HUES64 (cell line): ENCODE results near the gene SNX8.

Experiments
- H3K27ac ChIP-seq: 2 replicates; pipeline ENCODE4 v1.7.0; 2013; ENCODE audit warnings: low read depth, low read length, inconsistent platforms
- H3K27me3 ChIP-seq: 2 replicates; pipeline ENCODE4 v1.6.1; 2013; ENCODE audit warnings: mild to moderate bottlenecking, low read length; ENCODE audit not compliant: insufficient read depth
- H3K36me3 ChIP-seq: 2 replicates; pipeline ENCODE4 v1.6.1; 2013; ENCODE audit warnings: mild to moderate bottlenecking, low read length; ENCODE audit not compliant: insufficient read depth
- H3K4me1 ChIP-seq: 2 replicates; pipeline ENCODE4 v1.6.1; 2013; ENCODE audit warnings: mild to moderate bottlenecking, low read length, moderate library complexity; ENCODE audit not compliant: insufficient read depth
- H3K4me3 ChIP-seq: 2 replicates; pipeline ENCODE4 v1.5.1; 2013; ENCODE audit warnings: mild to moderate bottlenecking, low read length, moderate library complexity
- H3K9ac ChIP-seq: 2 replicates; pipeline ENCODE4 v1.6.1; 2013; ENCODE audit warnings: mild to moderate bottlenecking, low read depth, low read length
- H3K9me3 ChIP-seq: 2 replicates; pipeline ENCODE4 v1.6.1; 2013; ENCODE audit warnings: low read depth, low read length; ENCODE audit not compliant: insufficient read depth
- WGBS: fragments of 150-250, 120-280 bp; methylation state at CpG from one replicate; pipeline ENCODE4 v1.1.7; 2013; ENCODE audit warnings: missing lambda C conversion rate; 5-methylcytosine and 5-hydroxymethylcytosine counted together

The SNX8 gene

GRCh38 chr7:2251381-2251780 is 62.9 kb downstream of the SNX8 start:
- Histone ChIP-seq H3K27ac (no peak overlapping the region), H3K4me1 (no peaks in the 10 kb centered on the region), H3K9ac (no peak overlapping the region), H3K4me3 (no peak overlapping the region), H3K36me3 (peaks cover 27% of the 10 kb centered on the region), H3K9me3 (no peaks in the 10 kb centered on the region), H3K27me3 (no peaks in the 10 kb centered on the region)
- 92% methylated on average over 9 of the region's 10 CpGs for WGBS

DNA sequence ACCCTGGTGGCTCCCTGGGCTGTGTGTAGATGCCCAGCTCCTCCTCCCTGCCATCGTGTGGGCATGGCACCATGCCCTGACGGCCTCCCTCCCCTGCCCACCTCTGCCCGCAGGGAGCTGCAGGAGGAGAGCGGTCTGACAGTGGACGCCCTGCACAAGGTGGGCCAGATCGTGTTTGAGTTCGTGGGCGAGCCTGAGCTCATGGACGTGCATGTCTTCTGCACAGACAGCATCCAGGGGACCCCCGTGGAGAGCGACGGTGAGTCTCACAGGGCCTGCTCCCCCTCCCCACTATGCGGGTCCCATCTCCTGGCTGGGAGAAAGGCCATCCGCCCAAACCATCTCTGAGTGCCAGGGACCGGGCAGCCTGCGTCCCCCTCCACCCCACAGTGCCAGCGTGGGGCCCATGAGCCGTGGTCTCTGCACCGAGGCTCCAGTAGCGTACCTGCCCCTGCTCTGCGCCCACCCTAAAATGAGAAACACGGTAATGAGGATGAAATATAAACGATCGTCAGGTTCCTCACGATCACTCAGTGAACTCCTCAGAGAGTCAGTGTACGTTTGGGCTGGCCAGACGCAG is 64.4 kb downstream of the SNX8 start:
- no peaks in the 10 kb centered on the region for H3K9me3 ChIP-seq
- H3K4me1 ChIP-seq, result no peaks in the 10 kb centered on the region
- no peak overlapping the region for H3K27ac ChIP-seq
- WGBS, result 90% methylated on average over 27 of the region's 27 CpGs
- no peaks in the 10 kb centered on the region for H3K27me3 ChIP-seq
- no peak overlapping the region for H3K9ac ChIP-seq
- H3K4me3 ChIP-seq, result no peak overlapping the region
- peaks cover 29% of the 10 kb centered on the region for H3K36me3 ChIP-seq

DNA sequence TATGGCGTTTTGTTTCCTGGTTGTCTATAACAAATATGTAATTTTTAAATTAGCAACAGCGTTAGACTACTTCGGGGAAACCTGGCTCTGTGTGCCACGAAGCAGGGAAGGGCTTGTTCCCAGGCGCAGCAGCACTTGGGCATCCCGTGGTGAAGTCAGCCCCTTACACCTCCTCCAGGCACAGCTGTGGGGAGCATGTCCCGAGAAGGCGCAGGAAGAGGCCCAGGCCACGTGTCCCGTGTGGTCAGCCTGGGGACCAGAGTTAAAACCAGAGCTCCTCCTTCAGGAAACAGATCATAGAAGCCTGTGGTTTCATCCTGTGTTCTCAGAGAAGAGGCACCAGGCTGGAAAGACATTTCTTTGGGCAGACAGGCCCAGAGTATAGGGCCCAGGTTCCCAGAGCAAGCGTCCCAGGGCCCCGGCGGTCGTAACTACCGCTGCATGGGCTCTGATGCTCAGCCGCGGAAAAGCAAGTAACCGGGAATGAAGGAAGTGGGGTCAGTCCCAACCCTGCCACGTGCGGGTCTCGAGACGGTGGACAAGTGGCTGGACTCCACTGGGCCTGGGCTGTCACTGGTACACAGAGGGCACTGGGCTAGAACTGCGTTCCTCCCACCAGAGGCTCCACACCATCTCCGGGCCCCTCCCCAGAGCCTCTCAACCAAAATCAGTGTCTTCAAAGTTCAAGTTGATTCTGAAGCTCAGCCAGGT is 65.1 kb downstream of the SNX8 start:
- no peaks in the 10 kb centered on the region for H3K4me1 ChIP-seq
- 86% methylated on average over 24 of the region's 24 CpGs for WGBS
- no peak overlapping the region for H3K9ac ChIP-seq
- no peak overlapping the region for H3K4me3 ChIP-seq
- H3K27ac ChIP-seq, result 0 out of 2 replicates have a peak overlapping the region, but pooled peaks have one; percentile 1
- H3K9me3 ChIP-seq, result no peaks in the 10 kb centered on the region
- peaks cover 26% of the 10 kb centered on the region for H3K36me3 ChIP-seq
- no peaks in the 10 kb centered on the region for H3K27me3 ChIP-seq

GRCh38 chr7:2247141-2247995 is 66.9 kb downstream of the SNX8 start:
- no peak overlapping the region for H3K9ac ChIP-seq
- H3K4me1 ChIP-seq, result peaks cover 6% of the 10 kb centered on the region
- WGBS, result 78% methylated on average over 36 of the region's 36 CpGs

GRCh38 chr7:2245883-2246675 is 68.2 kb downstream of the SNX8 start:
- Histone ChIP-seq H3K36me3 (peaks cover 21% of the 10 kb centered on the region), H3K27ac (no peak overlapping the region), H3K4me1 (peaks cover 6% of the 10 kb centered on the region), H3K27me3 (no peaks in the 10 kb centered on the region), H3K4me3 (no peak overlapping the region), H3K9me3 (no peaks in the 10 kb centered on the region), H3K9ac (no peak overlapping the region; the same call in 1 of the 2 replicates)
- WGBS, result 84% methylated on average over 22 of the region's 22 CpGs

More at GRCh38 chr7:2247141-2247995, 66.9 kb downstream of the SNX8 start:
- Histone ChIP-seq H3K9me3 (no peaks in the 10 kb centered on the region), H3K4me3 (no peak overlapping the region), H3K36me3 (peaks cover 26% of the 10 kb centered on the region), H3K27ac (no peak overlapping the region), H3K27me3 (no peaks in the 10 kb centered on the region)

- H3K27ac ChIP-seq, result no peak overlapping the region
- H3K9ac ChIP-seq, result no peak overlapping the region
- H3K27me3 ChIP-seq, result no peaks in the 10 kb centered on the region
- peaks cover 19% of the 10 kb centered on the region for H3K36me3 ChIP-seq
- H3K4me3 ChIP-seq, result no peak overlapping the region
- H3K9me3 ChIP-seq, result no peaks in the 10 kb centered on the region
- peaks cover 6% of the 10 kb centered on the region for H3K4me1 ChIP-seq
- 93% methylated on average over 25 of the region's 25 CpGs for WGBS
Observed at GRCh38 chr7:2244404-2244995, 69.7 kb downstream of the SNX8 start.

GRCh38 chr7:2243458-2243857 is 70.8 kb downstream of the SNX8 start:
- peak overlapping the region; percentile 96 for H3K4me3 ChIP-seq
- no peaks in the 10 kb centered on the region for H3K9me3 ChIP-seq
- H3K27ac ChIP-seq, result no peak overlapping the region
- WGBS, result 94% methylated on average over 12 of the region's 12 CpGs
- no peaks in the 10 kb centered on the region for H3K27me3 ChIP-seq
- H3K36me3 ChIP-seq, result peaks cover 27% of the 10 kb centered on the region
- H3K9ac ChIP-seq, result no peak overlapping the region
- peaks cover 6% of the 10 kb centered on the region for H3K4me1 ChIP-seq

DNA sequence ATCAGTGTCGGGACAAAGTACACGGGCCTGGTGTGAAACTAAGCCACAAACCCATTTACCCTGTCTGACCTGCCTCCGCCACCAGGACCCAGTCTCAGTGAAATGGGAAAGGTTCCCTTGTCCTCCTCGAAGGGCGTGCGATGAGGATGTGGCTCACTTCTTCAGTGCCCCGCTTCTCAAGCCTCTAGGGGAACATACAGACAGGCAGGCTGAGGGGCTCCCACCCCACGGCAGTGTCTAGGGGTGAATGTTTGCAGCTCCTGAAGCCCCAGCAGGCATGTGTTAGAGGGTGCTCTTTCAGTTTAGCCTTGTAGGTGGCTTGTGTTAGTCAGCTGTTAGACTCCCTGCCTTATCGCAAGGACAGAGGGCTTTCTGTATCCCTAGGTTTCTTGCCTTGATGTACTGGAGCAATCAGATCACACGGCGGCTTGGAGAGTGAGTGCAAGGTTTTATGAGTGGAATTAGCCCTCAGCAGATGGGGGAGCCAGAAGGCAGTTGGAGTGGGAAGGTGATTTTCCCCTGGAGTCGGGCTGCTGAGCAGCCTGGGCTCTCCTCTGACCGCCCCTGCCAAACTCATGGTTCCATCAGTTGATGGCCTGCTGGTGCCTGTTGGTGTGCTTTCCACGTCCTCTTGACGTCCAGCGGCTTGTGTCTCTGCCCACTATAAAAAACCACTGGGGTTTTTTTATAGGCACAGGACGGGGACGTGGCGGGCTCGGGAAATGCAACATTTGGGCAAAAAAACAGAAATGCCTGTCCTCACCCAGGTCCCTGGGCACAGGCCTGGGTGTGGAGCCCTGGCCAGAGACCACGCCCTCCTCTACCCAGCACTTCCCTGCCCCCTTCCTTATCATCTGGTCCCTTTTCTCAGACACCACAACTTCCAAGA is 71.5 kb downstream of the SNX8 start:
- Histone ChIP-seq H3K4me3 (peak overlapping the region; percentile 96), H3K36me3 (peaks cover 31% of the 10 kb centered on the region), H3K27me3 (no peaks in the 10 kb centered on the region), H3K9me3 (no peaks in the 10 kb centered on the region), H3K27ac (peak overlapping the region; percentile 77), H3K4me1 (peaks cover 6% of the 10 kb centered on the region), H3K9ac (peak overlapping the region; percentile 93)
- WGBS, result 11% methylated on average over 21 of the region's 21 CpGs

- Histone ChIP-seq H3K27ac (peak within 1 kb of the TSS; percentile 77), H3K4me3 (peak within 1 kb of the TSS; percentile 96), H3K4me1 (peaks cover 6% of the 10 kb centered on the region), H3K9me3 (no peaks in the 10 kb centered on the region), H3K9ac (peak within 1 kb of the TSS; percentile 93), H3K36me3 (peaks cover 40% of the 10 kb centered on the region), H3K27me3 (no peaks in the 10 kb centered on the region)
- WGBS, result under 1% methylated on average over 80 of the region's 81 CpGs
Observed at GRCh38 chr7:2241580-2242540, 72.4 kb downstream of the SNX8 start, which contains the start of the genes MRM2 and NUDT1. TSS of gene MRM2 (minus strand) at chr7:2242205. CDS start at chr7:2242169, 36 bp downstream. TSS of gene NUDT1 (plus strand) at chr7:2242226. CDS start at chr7:2244575, 2,349 bp downstream.
